Heart left ventricle (tissue), 13 donors: Measurements from ENCODE around the gene FREM2.

ENCODE experiments used
- CTCF ChIP-seq, 12 donors: fragments of 200-600 bp; sonication (generic) in 4 of 12; IDR thresholded peaks; one replicate each; pipeline versions ENCODE4 v1.5.0 to v1.8.0; 2018 to 2022; ENCODE audit warnings: antibody characterized with exemption in 12 of 12, mild to moderate bottlenecking in 5 of 12
- POLR2A ChIP-seq, 2 donors: fragments of 450-650 bp; IDR thresholded peaks; one replicate each; pipeline ENCODE4 v1.6.1; 2017; ENCODE audit warnings: antibody characterized with exemption in 2 of 2, mild to moderate bottlenecking in 2 of 2, moderate library complexity in 2 of 2
- donor health status: ischemic (EF 13 %, LVEDD 7.1; RV severe dilation, severe dysfunction).
- donor health status: DM: no; HTN: yes; CAD: no.
- donor health status: DM: no; HTN: no; CAD: no.
- donor health status: ischemic (EF 25% LVEDD 6.9; RV normal size, moderate dysfunction).
- donor health status: ischemic (EF 25% LVEDD 5.7; RV mildly dilated, moderate dysfunction).
- donor health status: ischemic (EF 35%, LVEDD 5.7; RV mildly dilated, moderate dysfunction).
- donor health status: nonischemic (EF 11% LVEDD 7.7; RV severe dilation, severe dysfunction).
- donor health status: DM: yes; HTN: yes; CAD: no.
- donor health status: PGD.
- donor health status: ischemic (EF 29% LVEDD 5.4; RV normal size, mild dysfunction).
- donor health status: nonischemic (EF 23%, LVEDD 6.1; RV moderate dilation, normal function).

- TF ChIP-seq CTCF (IDR thresholded peaks at IDR 0.05): no peak
- no peak for TF ChIP-seq POLR2A (IDR thresholded peaks at IDR 0.05)
Measured at GRCh38 chr13:38637576-38637975, 49.3 kb upstream of the FREM2 start.
